Common myeloid progenitor, CD34-positive (primary cell): Measurements from ENCODE around the gene C9orf85.
"Not testable (repeated sequence)": the region's sequence is repeated elsewhere in the genome, so short reads cannot be mapped to it uniquely, and the experiment has no call there.

Experiments used
- CTCF ChIA-PET: fragments of 350-600 bp; sonication (Branson Sonifier 250); formaldehyde crosslinking; loops from one replicate; lab custom pipeline; 2021; ENCODE audit warnings: antibody characterized with exemption; lab: Charles Lee
- POLR2A ChIA-PET: fragments of 350-600 bp; sonication (Branson Sonifier 250); formaldehyde crosslinking; loops from one replicate; lab custom pipeline; 2021; ENCODE audit warnings: antibody characterized with exemption; lab: Charles Lee
- DNase-seq, 3 donors: peaks; one replicate each; pipeline versions ENCODE4 v3.0.0 to v3.0.0-alpha.2; 2013
- H3K27ac ChIP-seq, 2 experiments: 1 replicate in 1 of 2; 2 replicates in 1 of 2; pipeline ENCODE4 v1.7.0; 2013; ENCODE audit warnings: inconsistent platforms in 2 of 2, low read length in 2 of 2, mild to moderate bottlenecking in 2 of 2, low read depth in 1 of 2, moderate library complexity in 1 of 2; ENCODE audit not compliant: severe bottlenecking in 2 of 2, insufficient read depth in 1 of 2, poor library complexity in 1 of 2
- H3K27me3 ChIP-seq, 5 experiments: replicated peaks in 2 of 5; 1 replicate in 3 of 5; 2 replicates in 2 of 5; pipeline versions ENCODE4 v1.6.1 to v1.7.0; 2013; ENCODE audit warnings: low read length in 4 of 5, mild to moderate bottlenecking in 2 of 5, moderate library complexity in 2 of 5, inconsistent platforms in 1 of 5; ENCODE audit not compliant: insufficient read depth in 5 of 5, control insufficient read depth in 4 of 5
- H3K36me3 ChIP-seq, 4 experiments: 1 replicate in 2 of 4; 2 replicates in 2 of 4; pipeline versions ENCODE4 v1.6.1 to v1.7.0; 2013; ENCODE audit warnings: low read length in 3 of 4, control low read depth in 1 of 4, mild to moderate bottlenecking in 1 of 4; ENCODE audit not compliant: control insufficient read depth in 4 of 4, insufficient read depth in 4 of 4
- H3K4me1 ChIP-seq, 4 experiments: 1 replicate in 3 of 4; 2 replicates in 1 of 4; pipeline versions ENCODE4 v1.6.1 to v1.7.1; 2013; ENCODE audit warnings: low read length in 3 of 4, mild to moderate bottlenecking in 3 of 4, control low read depth in 1 of 4, inconsistent platforms in 1 of 4, moderate library complexity in 1 of 4; ENCODE audit not compliant: control insufficient read depth in 4 of 4, insufficient read depth in 4 of 4; ENCODE audit errors: control extremely low read depth in 1 of 4
- H3K4me3 ChIP-seq, 7 experiments: 1 replicate in 4 of 7; 2 replicates in 3 of 7; pipeline versions ENCODE4 v1.5.1 to v1.7.0; 2013; ENCODE audit warnings: mild to moderate bottlenecking in 7 of 7, low read length in 6 of 7, moderate library complexity in 6 of 7, inconsistent platforms in 2 of 7, low read depth in 2 of 7, control low read depth in 1 of 7; ENCODE audit not compliant: insufficient read depth in 4 of 7, control insufficient read depth in 1 of 7; ENCODE audit errors: extremely low read depth in 1 of 7
- H3K9me3 ChIP-seq, 5 experiments: 1 replicate in 4 of 5; 2 replicates in 1 of 5; pipeline versions ENCODE4 v1.6.1 to v1.7.1; 2013; ENCODE audit warnings: low read length in 4 of 5, mild to moderate bottlenecking in 2 of 5, inconsistent platforms in 1 of 5, low read depth in 1 of 5, moderate library complexity in 1 of 5; ENCODE audit not compliant: control insufficient read depth in 4 of 5, insufficient read depth in 2 of 5; ENCODE audit errors: control extremely low read depth in 1 of 5
- WGBS: methylation state at CpG from one replicate; pipeline ENCODE4 v1.1.5; 2013; ENCODE audit not compliant: insufficient coverage; 5-methylcytosine and 5-hydroxymethylcytosine counted together

Gene C9orf85

GRCh38 chr9:71986900-71987299 lies 75.5 kb downstream of the C9orf85 start:
- H3K36me3 ChIP-seq: no peaks in the 10 kb centered on the region
- no peaks in the 10 kb centered on the region for H3K4me1 ChIP-seq
- H3K4me3 ChIP-seq: no peak overlapping the region
- CTCF ChIA-PET: interaction anchor here (0.6 to 1.3 kb wide), 2 partner anchors 38 to 162 kb away, joined by 3 read pairs; no protein-coding TSS in a partner anchor
- 96% methylated on average over 3 of the region's 3 CpGs for WGBS
- POLR2A ChIA-PET: no interaction called here
- H3K27ac ChIP-seq: no peak overlapping the region
- H3K27me3 ChIP-seq: no peaks in the 10 kb centered on the region
- H3K9me3 ChIP-seq: no peaks in the 10 kb centered on the region
- DNase-seq: no peak

GRCh38 chr9:71987471-71988371 lies 76.3 kb downstream of the C9orf85 start:
- Histone ChIP-seq H3K9me3 (no peaks in the 10 kb centered on the region), H3K4me3 (no peak overlapping the region), H3K27me3 (no peaks in the 10 kb centered on the region), H3K27ac (no peak overlapping the region), H3K36me3 (no peaks in the 10 kb centered on the region), H3K4me1 (peaks cover 0 to 3% (median 0%) of the 10 kb centered on the region in 4 experiments)
- ChIA-PET POLR2A (no interaction called here), CTCF (interaction anchor here (1.3 kb wide), 1 partner anchor 37 kb away, joined by 3 read pairs; no protein-coding TSS in a partner anchor)
- no peak for DNase-seq
- WGBS: 65% methylated on average over 4 of the region's 11 CpGs

GRCh38 chr9:71990466-71990865 lies 79.0 kb downstream of the C9orf85 start:
- Histone ChIP-seq H3K27ac (no peak overlapping the region), H3K4me1 (peaks cover 0 to 6% (median 0%) of the 10 kb centered on the region in 4 experiments), H3K36me3 (no peaks in the 10 kb centered on the region), H3K27me3 (no peaks in the 10 kb centered on the region), H3K4me3 (no peak overlapping the region), H3K9me3 (no peaks in the 10 kb centered on the region)
- POLR2A ChIA-PET: no interaction called here
- no peak for DNase-seq
- CTCF ChIA-PET: interaction anchor here (0.9 to 1.2 kb wide), 2 partner anchors 9 to 14 kb away, joined by 3 read pairs; no protein-coding TSS in a partner anchor
- 100% methylated on average over 1 of the region's 1 CpG for WGBS

GRCh38 chr9:72005451-72005850 lies 94.0 kb downstream of the C9orf85 start:
- Histone ChIP-seq H3K27me3 (no peaks in the 10 kb centered on the region), H3K4me3 (no peak overlapping the region), H3K36me3 (no peaks in the 10 kb centered on the region), H3K27ac (no peak overlapping the region), H3K4me1 (no peaks in the 10 kb centered on the region), H3K9me3 (peaks cover 0 to 6% (median 0%) of the 10 kb centered on the region in 5 experiments)
- ChIA-PET CTCF (interaction anchor here (1.3 kb wide), 1 partner anchor 19 kb away, joined by 3 read pairs; no protein-coding TSS in a partner anchor), POLR2A (no interaction called here)
- DNase-seq: no peak

GRCh38 chr9:72006501-72006900 lies 95.1 kb downstream of the C9orf85 start:
- no peak overlapping the region for H3K27ac ChIP-seq
- no peaks in the 10 kb centered on the region for H3K27me3 ChIP-seq
- WGBS: 92% methylated on average over 3 of the region's 5 CpGs
- no peaks in the 10 kb centered on the region for H3K4me1 ChIP-seq
- no peaks in the 10 kb centered on the region for H3K9me3 ChIP-seq
- no peak overlapping the region for H3K4me3 ChIP-seq
- ChIA-PET POLR2A (no interaction called here), CTCF (interaction anchor here (0.6 to 1.2 kb wide), 3 partner anchors 19 to 1400 kb away, joined by 3 to 6 read pairs (median 3); no protein-coding TSS in a partner anchor)
- H3K36me3 ChIP-seq: no peaks in the 10 kb centered on the region
- DNase-seq: no peak

- 98% methylated on average over 9 of the region's 20 CpGs for WGBS
- CTCF ChIA-PET: not testable (repeated sequence)
Observed at GRCh38 chr9:72007726-72008125, 96.3 kb downstream of the C9orf85 start.

GRCh38 chr9:72012646-72013045 lies 101.2 kb downstream of the C9orf85 start:
- peak in 1 of 3 donors; percentile 8 for DNase-seq
- peaks cover 0 to 15% (median 9%) of the 10 kb centered on the region in 4 experiments for H3K4me1 ChIP-seq
- H3K9me3 ChIP-seq: no peaks in the 10 kb centered on the region
- no peaks in the 10 kb centered on the region for H3K27me3 ChIP-seq
- CTCF ChIA-PET: interaction anchor here (2.4 kb wide), 1 partner anchor 12 kb away, joined by 11 read pairs; no protein-coding TSS in a partner anchor
- H3K27ac ChIP-seq: no peak overlapping the region
- H3K36me3 ChIP-seq: no peaks in the 10 kb centered on the region
- H3K4me3 ChIP-seq: no peak overlapping the region
- POLR2A ChIA-PET: no interaction called here
- 80% methylated on average over 1 of the region's 4 CpGs for WGBS

More at GRCh38 chr9:72007726-72008125, 96.3 kb downstream of the C9orf85 start:
- H3K4me3 ChIP-seq, DNase-seq, H3K36me3 ChIP-seq, H3K4me1 ChIP-seq, H3K27ac ChIP-seq, POLR2A ChIA-PET, H3K27me3 ChIP-seq, H3K9me3 ChIP-seq: not testable (repeated sequence)
